ENCODE results near the gene RPS6KA2. TPM values are rescaled to one million over a fixed set of nuclear protein-coding genes. Genes with fewer than 3 reads are reported as not detected.

The RPS6KA2 gene
- total RNA-seq, 2 experiments from 2014 or later = 9.3 to 10.9 TPM

DNA sequence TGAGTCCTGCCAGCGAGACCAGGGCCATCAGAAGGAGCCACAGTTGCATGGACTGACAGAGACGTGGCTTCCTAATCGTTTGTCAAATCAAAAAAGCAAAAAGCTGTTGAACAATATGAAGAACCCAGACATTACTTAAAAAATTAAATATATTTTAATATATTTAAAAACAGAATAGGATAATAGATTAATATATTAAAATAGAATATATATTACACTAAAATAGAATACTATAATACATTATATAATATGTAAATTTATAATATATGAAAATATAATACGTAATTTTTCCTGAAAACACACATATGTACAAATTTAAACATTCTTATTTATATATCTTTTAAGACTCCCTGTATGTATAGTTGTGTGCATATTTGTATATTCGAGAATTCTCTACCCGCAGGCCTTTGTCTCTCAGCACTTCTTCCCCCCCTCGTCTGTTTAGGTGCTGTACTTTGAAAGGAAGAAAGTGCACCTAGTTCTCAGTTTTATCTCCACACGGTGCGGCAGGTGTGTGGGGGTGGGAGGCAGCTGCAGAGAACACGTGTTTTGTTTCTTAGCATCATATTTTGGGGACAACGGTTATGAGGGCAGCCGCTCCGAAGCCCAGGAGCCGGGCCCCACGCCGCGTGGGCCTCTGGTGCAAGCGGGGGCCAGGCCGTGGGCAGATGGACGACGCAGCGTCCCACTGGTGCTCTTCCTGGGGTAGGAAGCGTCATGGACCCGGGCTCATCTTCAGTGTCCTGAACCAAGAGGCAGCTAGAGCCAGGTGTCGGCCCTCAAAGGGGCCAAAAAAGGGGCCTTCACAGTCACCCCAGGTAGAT is 172.1 kb downstream of the RPS6KA2 start:
- intact Hi-C loops (cut with DNase I, micrococcal nuclease) = no loop called here
- Mint-ChIP-seq H3K4me3 (no peak overlapping the region), H3K4me1 (no peaks in the 10 kb centered on the region), H3K27ac (no peak overlapping the region), H3K27me3 (no peaks in the 10 kb centered on the region), H3K36me3 (ENCODE audit: low read depth) (peaks cover 6% of the 10 kb centered on the region), H3K9me3 (ENCODE audit: low read depth) (peaks cover 6% of the 10 kb centered on the region)
- DNase-seq (no peak), ATAC-seq (no peak)
- POLR2A ChIA-PET = no interaction called here
- CTCF ChIA-PET = no interaction called here

DNA sequence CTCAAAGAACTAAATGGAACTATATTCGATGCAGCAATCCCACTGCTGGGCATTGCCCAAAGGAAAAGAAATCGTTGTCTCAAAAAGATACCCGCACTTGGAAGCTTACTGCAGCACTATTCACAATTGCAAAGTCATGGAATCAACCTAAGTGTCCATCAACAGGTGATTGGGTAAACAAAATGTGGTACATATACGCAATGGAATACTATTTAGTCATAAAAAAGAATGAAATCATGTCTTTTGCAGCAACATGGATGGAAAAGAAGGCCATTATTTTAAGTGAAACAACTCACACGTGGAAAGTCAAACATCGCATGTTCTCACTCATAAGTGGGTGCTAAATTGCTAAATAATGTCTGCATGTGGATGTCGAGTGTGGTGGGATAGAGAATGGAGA is 173.4 kb downstream of the RPS6KA2 start:
- H3K4me3 Mint-ChIP-seq = no peak overlapping the region
- intact Hi-C loops (cut with DNase I, micrococcal nuclease) = no loop called here
- ATAC-seq = no peak

GRCh38 chr6:166450167-166450873 is 176.7 kb downstream of the RPS6KA2 start:
- intact Hi-C loops (cut with DNase I, micrococcal nuclease) = no loop called here
- DNase-seq (no peak), ATAC-seq (no peak)
- H3K36me3 Mint-ChIP-seq (ENCODE audit: low read depth) = peaks cover 3% of the 10 kb centered on the region
- no peaks in the 10 kb centered on the region for H3K27me3 Mint-ChIP-seq
- CTCF ChIA-PET = no interaction called here
- no peaks in the 10 kb centered on the region for H3K4me1 Mint-ChIP-seq
- H3K4me3 Mint-ChIP-seq = no peak overlapping the region
- POLR2A ChIA-PET = no interaction called here
- H3K27ac Mint-ChIP-seq = no peak overlapping the region
- H3K9me3 Mint-ChIP-seq (ENCODE audit: low read depth) = no peaks in the 10 kb centered on the region

More for the DNA sequence above, 173.4 kb downstream of the RPS6KA2 start:
- Mint-ChIP-seq H3K36me3 (ENCODE audit: low read depth) (peaks cover 6% of the 10 kb centered on the region), H3K4me1 (no peaks in the 10 kb centered on the region), H3K27me3 (no peaks in the 10 kb centered on the region), H3K27ac (no peak overlapping the region), H3K9me3 (ENCODE audit: low read depth) (peaks cover 6% of the 10 kb centered on the region)
- CTCF ChIA-PET = no interaction called here
- POLR2A ChIA-PET = no interaction called here
- DNase-seq = no peak

- no peaks in the 10 kb centered on the region for H3K9me3 Mint-ChIP-seq (ENCODE audit: low read depth)
- intact Hi-C loops (cut with DNase I, micrococcal nuclease) = no loop called here
- no peaks in the 10 kb centered on the region for H3K27me3 Mint-ChIP-seq
- H3K36me3 Mint-ChIP-seq (ENCODE audit: low read depth) = peaks cover 3% of the 10 kb centered on the region
- H3K4me1 Mint-ChIP-seq = no peaks in the 10 kb centered on the region
- DNase-seq (no peak), ATAC-seq (no peak)
- ChIA-PET CTCF (no interaction called here), POLR2A (no interaction called here)
- H3K4me3 Mint-ChIP-seq = no peak overlapping the region
- no peak overlapping the region for H3K27ac Mint-ChIP-seq
Measured at GRCh38 chr6:166449641-166450040, 177.4 kb downstream of the RPS6KA2 start.

DNA sequence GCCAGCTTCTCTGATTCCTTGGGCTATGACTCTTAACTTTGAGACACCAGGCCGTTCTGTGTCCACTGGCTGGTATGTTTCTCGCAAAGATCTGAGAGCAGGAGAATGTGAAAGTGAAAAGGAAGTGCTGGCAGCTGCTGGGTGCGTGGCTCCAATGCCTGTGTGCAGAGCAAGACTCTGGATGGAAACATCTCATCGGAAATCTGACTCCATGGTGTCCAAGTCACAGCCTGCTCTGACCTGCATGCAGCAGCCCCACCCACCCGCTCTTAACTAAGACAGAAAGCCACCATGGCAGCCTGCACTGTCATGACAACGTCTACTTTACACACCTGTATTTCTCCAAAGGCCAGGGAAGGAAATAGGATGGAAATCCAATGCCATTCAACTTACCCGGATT is 178.0 kb downstream of the RPS6KA2 start:
- no peak overlapping the region for H3K27ac Mint-ChIP-seq
- CTCF ChIA-PET = no interaction called here
- no peaks in the 10 kb centered on the region for H3K4me1 Mint-ChIP-seq
- no peaks in the 10 kb centered on the region for H3K27me3 Mint-ChIP-seq
- H3K4me3 Mint-ChIP-seq = no peak overlapping the region
- intact Hi-C loops (cut with DNase I, micrococcal nuclease) = no loop called here
- POLR2A ChIA-PET = no interaction called here
- H3K9me3 Mint-ChIP-seq (ENCODE audit: low read depth) = no peaks in the 10 kb centered on the region
- no peak for ATAC-seq
- no peak for DNase-seq
- H3K36me3 Mint-ChIP-seq (ENCODE audit: low read depth) = peaks cover 3% of the 10 kb centered on the region

DNA sequence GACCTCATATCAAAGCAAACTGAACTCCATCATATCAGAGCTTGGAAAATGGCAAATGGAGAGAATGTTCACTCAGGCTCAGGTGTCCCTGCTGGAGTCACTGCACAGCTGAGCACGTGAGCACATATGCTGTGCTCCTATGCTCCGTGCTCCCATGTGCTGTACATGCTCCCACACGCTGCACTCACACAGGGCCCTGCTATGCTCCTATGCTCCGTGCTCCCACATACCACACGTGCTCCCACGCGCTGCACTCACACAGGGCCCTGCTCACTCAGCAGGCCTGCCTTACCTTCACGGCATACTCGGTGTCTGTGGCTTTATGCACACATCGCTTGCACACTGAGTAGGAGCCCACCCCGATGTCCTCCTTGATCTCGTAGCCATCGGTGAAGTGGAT is 178.6 kb downstream of the RPS6KA2 start:
- no peaks in the 10 kb centered on the region for H3K27me3 Mint-ChIP-seq
- H3K27ac Mint-ChIP-seq = no peak overlapping the region
- no peak for ATAC-seq
- DNase-seq = no peak
- ChIA-PET CTCF (interaction anchor here (1.3 kb wide), 1 partner anchor 9 kb away, joined by 4 read pairs; no protein-coding TSS in a partner anchor), POLR2A (no interaction called here)
- no peaks in the 10 kb centered on the region for H3K9me3 Mint-ChIP-seq (ENCODE audit: low read depth)
- H3K4me3 Mint-ChIP-seq = no peak overlapping the region
- H3K4me1 Mint-ChIP-seq = no peaks in the 10 kb centered on the region
- intact Hi-C loops (cut with DNase I, micrococcal nuclease) = no loop called here
- peaks cover 3% of the 10 kb centered on the region for H3K36me3 Mint-ChIP-seq (ENCODE audit: low read depth)

DNA sequence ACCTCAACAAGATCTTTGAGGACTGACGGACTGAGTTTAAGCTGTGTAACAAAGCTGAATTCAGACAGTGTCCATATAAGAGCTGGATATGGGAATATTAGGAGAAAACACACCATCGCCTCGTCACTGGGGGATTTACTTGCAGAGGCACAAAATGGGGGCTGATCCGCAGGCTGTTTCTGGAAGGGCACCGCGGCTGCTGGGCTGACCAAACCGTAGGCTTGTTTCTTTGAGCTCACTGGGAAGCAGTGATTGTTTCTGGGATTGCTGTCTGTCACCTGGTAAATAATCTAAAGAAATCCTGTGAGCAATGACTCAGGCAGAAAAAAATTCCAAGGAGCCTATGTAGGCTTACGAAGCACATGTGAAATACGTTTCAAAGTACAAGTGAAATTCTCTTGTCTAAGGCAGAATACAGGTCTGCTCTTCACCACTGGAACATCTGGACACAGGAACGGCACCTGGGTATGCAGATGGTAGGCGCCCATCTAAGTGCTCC is 180.4 kb downstream of the RPS6KA2 start:
- no peaks in the 10 kb centered on the region for H3K27me3 Mint-ChIP-seq
- ChIA-PET CTCF (interaction anchor here (0.6 kb wide), 1 partner anchor 882 kb away, joined by 4 read pairs; no protein-coding TSS in a partner anchor), POLR2A (no interaction called here)
- DNase-seq (no peak), ATAC-seq (no peak)
- H3K36me3 Mint-ChIP-seq (ENCODE audit: low read depth) = peaks cover 3% of the 10 kb centered on the region
- intact Hi-C loops (cut with DNase I, micrococcal nuclease) = no loop called here
- no peaks in the 10 kb centered on the region for H3K4me1 Mint-ChIP-seq
- no peaks in the 10 kb centered on the region for H3K9me3 Mint-ChIP-seq (ENCODE audit: low read depth)
- H3K27ac Mint-ChIP-seq = no peak overlapping the region
- H3K4me3 Mint-ChIP-seq = no peak overlapping the region

DNA sequence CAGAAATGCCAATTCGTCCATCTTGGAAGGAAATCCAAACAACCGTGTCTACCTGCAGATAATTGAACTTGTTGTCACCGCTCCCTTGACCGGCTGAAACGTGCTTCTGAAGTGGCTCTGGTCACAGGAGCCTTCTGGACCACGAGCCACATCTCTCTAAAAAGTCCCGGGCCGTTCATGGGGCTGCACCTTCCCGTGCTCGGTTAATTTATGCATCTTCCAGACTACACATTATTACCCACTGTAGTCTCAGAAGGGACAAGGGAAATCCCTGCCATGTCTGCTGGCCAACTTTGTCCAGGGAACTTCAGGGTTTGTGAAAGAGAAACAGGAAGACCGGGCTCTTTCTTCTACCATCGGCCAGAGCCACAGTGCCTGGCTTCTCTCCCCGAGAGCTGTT is 180.9 kb downstream of the RPS6KA2 start:
- no peak overlapping the region for H3K27ac Mint-ChIP-seq
- H3K4me1 Mint-ChIP-seq = no peaks in the 10 kb centered on the region
- ATAC-seq (no peak), DNase-seq (no peak)
- intact Hi-C loops (cut with DNase I, micrococcal nuclease) = no loop called here
- H3K4me3 Mint-ChIP-seq = no peak overlapping the region
- no peaks in the 10 kb centered on the region for H3K27me3 Mint-ChIP-seq
- peaks cover 3% of the 10 kb centered on the region for H3K36me3 Mint-ChIP-seq (ENCODE audit: low read depth)
- ChIA-PET CTCF (interaction anchor here (0.6 to 0.7 kb wide), 3 partner anchors 18 to 881 kb away, joined by 3 to 4 read pairs (median 3); no protein-coding TSS in a partner anchor), POLR2A (no interaction called here)
- H3K9me3 Mint-ChIP-seq (ENCODE audit: low read depth) = no peaks in the 10 kb centered on the region

- H3K27ac Mint-ChIP-seq = no peak overlapping the region
- H3K36me3 Mint-ChIP-seq (ENCODE audit: low read depth) = peaks cover 3% of the 10 kb centered on the region
- intact Hi-C loops (cut with DNase I, micrococcal nuclease) = no loop called here
- peaks cover 7% of the 10 kb centered on the region for H3K4me1 Mint-ChIP-seq
- no peak overlapping the region for H3K4me3 Mint-ChIP-seq
- no peaks in the 10 kb centered on the region for H3K9me3 Mint-ChIP-seq (ENCODE audit: low read depth)
- DNase-seq = no peak
- ATAC-seq = no peak
- H3K27me3 Mint-ChIP-seq = no peaks in the 10 kb centered on the region
- ChIA-PET CTCF (interaction anchor here (1.1 kb wide), 1 partner anchor 10 kb away, joined by 3 read pairs; no protein-coding TSS in a partner anchor), POLR2A (interaction anchor here (1.5 kb wide), 1 partner anchor 9 kb away, joined by 5 read pairs; no protein-coding TSS in a partner anchor)
Measured at GRCh38 chr6:166444446-166444845, 182.6 kb downstream of the RPS6KA2 start.

GRCh38 chr6:166443166-166443565 is 183.9 kb downstream of the RPS6KA2 start:
- CTCF ChIA-PET = no interaction called here
- peaks cover 3% of the 10 kb centered on the region for H3K36me3 Mint-ChIP-seq (ENCODE audit: low read depth)
- POLR2A ChIA-PET = no interaction called here
- ATAC-seq (no peak), DNase-seq (no peak)
- H3K27me3 Mint-ChIP-seq = no peaks in the 10 kb centered on the region
- peaks cover 9% of the 10 kb centered on the region for H3K4me1 Mint-ChIP-seq
- H3K4me3 Mint-ChIP-seq = no peak overlapping the region
- no peaks in the 10 kb centered on the region for H3K9me3 Mint-ChIP-seq (ENCODE audit: low read depth)
- intact Hi-C loops (cut with DNase I, micrococcal nuclease) = no loop called here
- H3K27ac Mint-ChIP-seq = no peak overlapping the region

GRCh38 chr6:166442131-166442685 is 184.8 kb downstream of the RPS6KA2 start:
- Mint-ChIP-seq H3K4me3 (no peak overlapping the region), H3K27me3 (no peaks in the 10 kb centered on the region), H3K4me1 (peaks cover 9% of the 10 kb centered on the region), H3K27ac (no peak overlapping the region), H3K36me3 (ENCODE audit: low read depth) (no peaks in the 10 kb centered on the region), H3K9me3 (ENCODE audit: low read depth) (no peaks in the 10 kb centered on the region)
- ATAC-seq (no peak), DNase-seq (no peak)
- POLR2A ChIA-PET = no interaction called here
- CTCF ChIA-PET = interaction anchor here (0.6 kb wide), 1 partner anchor 31 kb away, joined by 3 read pairs; no protein-coding TSS in a partner anchor
- intact Hi-C loops (cut with DNase I, micrococcal nuclease) = no loop called here

Data from activated CD4-positive, alpha-beta T cell treated with anti-CD3 and anti-CD28 coated beads for 36 hours (primary cell).